Left ventricle myocardium superior (tissue), 1 donor: ENCODE data around the gene LRRC7. TPM values are rescaled to one million over a fixed set of nuclear protein-coding genes. Genes with fewer than 3 reads are reported as not detected.

ENCODE experiments used
- ATAC-seq: fragments of 200-7000 bp; cut with Tn5 transposase; one replicate; pipeline ENCODE4 v1.9.1; 2020; ENCODE audit warnings: mild to moderate bottlenecking, moderate library complexity
- DNase-seq: peaks from one replicate; pipeline ENCODE4 v3.0.0-alpha.2; 2020
- intact Hi-C: fragments of 100-400 bp; cut with micrococcal nuclease; formaldehyde crosslinking; loops from one replicate; pipeline ENCODE4 v1.11.0; 2022
- long read RNA-seq: library from polyadenylated mRNA; unstranded; transcript quantifications from one replicate; pipeline ENCODE4 v2.0.0, GENCODE V29; 2021
- total RNA-seq: library from RNA; stranded (reverse); fragmentation: NEBNext Ultra II Directional; extraction: Animal tissue kit (Norgen Biotek cat#: 25700); gene quantifications from one replicate; pipeline ENCODE4 v1.2.1, GENCODE V29; 2021
- donor health status: DM: no; HTN: yes; CAD: no; lungs with severe emphysema.

The LRRC7 gene
- total RNA-seq, result 3.0 TPM
- long read RNA-seq, partial matches to known transcripts, result 1 of 10 reads
- long read RNA-seq, other reads (novel, unspliced or antisense), result 6 of 10 reads

GRCh38 chr1:69567652-69568420 is at the start of gene LRRC7:
Gene LRRC7, plus strand, starts transcription at chr1:69567922. Its CDS starts 718 bp downstream, at chr1:69568640.
- ATAC-seq, result peak; percentile 72
- peak; percentile 36 for DNase-seq
- intact Hi-C loops, result no loop called here

- intact Hi-C loops, result no loop called here
- no peak for ATAC-seq
- DNase-seq, result no peak
Observed at GRCh38 chr1:69519006-69519405, 48.7 kb upstream of the LRRC7 start.

- intact Hi-C loops, result no loop called here
- DNase-seq (no peak), ATAC-seq (no peak)
Observed at GRCh38 chr1:69520326-69520725, 47.4 kb upstream of the LRRC7 start.

DNA sequence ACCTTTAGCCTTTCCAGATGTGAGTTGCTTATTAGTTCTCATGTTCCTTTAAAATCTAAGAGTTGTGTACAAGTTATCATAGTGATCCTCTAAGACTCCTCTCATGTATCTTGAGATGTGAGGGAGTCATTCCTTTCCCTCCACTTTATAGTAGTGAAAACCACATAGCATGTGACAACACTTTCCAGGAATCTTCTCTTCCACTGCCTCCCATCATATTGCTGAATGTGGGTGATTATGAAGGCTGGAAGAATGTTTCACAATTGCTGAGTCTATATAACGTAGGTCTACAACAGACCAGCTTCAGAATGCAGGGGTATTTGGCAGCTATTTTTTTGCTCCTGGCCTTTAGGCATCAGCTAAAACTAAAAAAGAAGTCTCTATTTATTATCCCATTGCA is 44.7 kb upstream of the LRRC7 start:
- intact Hi-C loops, result no loop called here
- no peak for ATAC-seq

DNA sequence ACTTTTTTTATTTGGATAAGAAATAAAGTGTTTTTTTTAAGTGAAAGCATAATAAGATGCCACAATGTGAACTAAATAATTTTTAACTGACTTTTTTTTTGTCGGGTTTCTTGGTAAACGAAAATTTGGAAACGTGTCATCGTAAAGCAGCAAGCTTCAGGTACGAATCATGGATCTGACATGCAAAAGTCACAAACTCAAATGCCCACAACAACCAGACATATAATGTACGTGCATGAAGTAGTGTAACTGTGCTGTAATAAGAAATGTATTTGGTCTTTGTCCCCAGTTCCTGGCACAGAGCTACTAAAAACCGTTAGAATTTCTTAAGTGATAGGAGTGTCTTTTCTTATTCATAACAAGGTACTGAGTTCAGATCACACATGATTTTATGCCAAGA is 44.3 kb upstream of the LRRC7 start:
- DNase-seq, result no peak
- intact Hi-C loops, result no loop called here
- no peak for ATAC-seq

More for the DNA sequence above, 44.7 kb upstream of the LRRC7 start:
- no peak for DNase-seq

DNA sequence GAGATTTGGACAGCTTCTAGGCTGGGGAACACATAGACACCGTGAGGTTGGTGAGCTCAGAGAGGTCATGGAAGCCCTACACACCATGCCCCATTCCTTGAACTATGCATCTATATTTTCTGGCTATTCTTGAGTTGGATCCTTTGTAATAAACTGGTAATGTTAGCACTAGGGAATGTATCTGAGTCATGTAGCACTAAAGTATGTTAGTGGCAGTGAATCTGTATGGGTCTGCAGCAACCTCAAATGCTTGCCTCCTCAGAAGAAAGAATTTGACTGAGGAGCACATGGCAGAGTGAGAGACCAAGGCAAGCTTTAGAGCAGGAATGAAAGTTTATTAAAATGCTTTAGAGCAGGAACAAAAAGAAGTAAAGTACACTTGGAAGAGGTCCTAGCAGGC is 43.7 kb upstream of the LRRC7 start:
- intact Hi-C loops, result no loop called here
- DNase-seq, result no peak
- no peak for ATAC-seq

DNA sequence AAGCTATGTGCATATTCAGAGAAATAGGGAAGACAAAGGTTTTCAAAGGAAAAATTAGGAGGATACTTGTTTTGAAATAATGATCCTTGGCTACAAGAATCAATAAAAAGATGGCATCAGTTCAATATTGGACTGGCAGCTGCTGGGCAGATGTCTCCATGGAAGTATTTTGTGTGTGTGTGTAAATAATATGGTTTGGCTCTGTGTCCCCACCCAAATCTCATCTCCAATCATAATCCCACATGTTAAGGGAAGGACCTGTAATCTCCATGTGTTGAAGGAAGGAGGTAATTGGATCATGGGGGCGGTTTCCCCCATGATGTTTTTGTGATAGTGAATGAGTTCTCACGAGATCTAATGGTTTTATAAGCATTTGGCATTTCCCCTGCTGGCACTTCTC is 40.4 kb upstream of the LRRC7 start:
- DNase-seq (no peak), ATAC-seq (no peak)
- intact Hi-C loops, result no loop called here

DNA sequence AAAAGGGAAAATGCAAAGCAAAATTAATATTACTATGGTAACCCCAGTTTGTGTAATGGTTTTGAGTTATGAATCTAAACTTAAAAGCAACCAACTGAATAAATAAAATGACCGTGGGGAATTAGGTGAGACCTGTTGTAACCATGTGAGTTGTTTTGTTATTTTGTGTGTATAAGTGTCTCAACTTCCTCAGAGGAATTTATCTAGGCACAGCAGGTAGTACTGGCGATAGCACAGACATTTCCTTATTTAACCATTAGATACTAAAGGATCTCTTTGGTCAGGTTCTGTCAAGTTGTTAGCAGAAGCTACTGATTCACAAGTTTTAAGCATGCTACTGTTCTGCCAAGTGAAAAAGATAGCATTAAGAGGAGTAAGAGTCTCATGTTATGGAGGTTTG is 39.3 kb upstream of the LRRC7 start:
- intact Hi-C loops, result no loop called here
- ATAC-seq (no peak), DNase-seq (no peak)

DNA sequence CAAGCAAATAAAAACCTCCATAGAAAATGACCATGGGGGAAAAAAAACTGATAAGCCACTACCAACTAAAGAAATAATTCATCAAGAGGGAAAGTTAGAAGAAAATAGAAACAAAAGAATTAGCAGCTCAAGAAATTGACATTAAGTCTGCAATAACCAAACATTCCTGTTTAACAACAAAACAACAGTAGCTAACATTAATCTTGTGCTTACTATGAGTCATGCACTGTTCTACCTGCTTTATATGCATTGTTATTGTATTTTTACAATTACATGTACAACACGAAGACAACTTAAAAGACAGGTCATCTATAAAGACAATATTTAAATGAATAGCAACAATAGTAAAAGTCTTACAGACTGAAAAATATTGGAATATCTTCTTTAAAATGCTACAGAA is 34.4 kb upstream of the LRRC7 start:
- intact Hi-C loops, result no loop called here
- ATAC-seq (no peak), DNase-seq (no peak)

DNA sequence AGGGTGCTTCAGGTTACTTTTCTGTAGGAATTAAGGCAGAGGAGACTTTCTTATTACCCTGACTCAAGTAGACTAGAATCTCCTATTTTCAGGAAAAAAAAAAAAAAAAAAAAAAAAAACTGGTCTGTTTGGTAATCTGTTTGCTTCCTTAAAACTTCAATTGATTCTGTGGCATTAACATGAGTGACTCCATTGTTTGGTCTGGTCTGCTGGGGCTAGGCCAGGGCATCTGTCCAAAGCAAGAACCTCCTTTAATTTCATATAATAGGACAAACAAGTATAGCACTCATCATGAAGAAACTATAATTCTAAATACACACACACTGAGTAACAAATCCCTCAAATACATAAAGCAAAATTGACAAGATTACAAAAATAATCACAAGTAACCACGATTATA is 32.9 kb upstream of the LRRC7 start:
- DNase-seq (no peak), ATAC-seq (no peak)
- intact Hi-C loops, result no loop called here

DNA sequence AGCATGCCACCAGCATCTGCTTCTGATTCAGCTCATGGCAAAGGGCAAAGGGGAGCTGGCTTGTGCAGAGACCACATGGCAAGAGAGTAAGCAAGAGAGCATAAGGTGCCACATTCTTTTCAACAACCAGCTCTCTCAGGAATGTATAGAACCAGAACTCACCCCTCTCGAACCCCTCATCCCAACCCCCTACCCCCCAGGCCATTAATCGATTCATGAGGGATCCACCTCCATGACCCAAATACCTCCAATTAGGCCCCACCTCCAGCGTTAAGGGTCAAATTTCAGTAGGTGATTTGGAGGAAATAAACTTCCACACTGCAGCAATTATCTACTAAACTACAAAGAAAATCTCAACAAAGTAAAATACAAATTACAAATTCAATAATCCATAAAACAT is 32.2 kb upstream of the LRRC7 start:
- intact Hi-C loops, result no loop called here
- DNase-seq, result no peak
- no peak for ATAC-seq

DNA sequence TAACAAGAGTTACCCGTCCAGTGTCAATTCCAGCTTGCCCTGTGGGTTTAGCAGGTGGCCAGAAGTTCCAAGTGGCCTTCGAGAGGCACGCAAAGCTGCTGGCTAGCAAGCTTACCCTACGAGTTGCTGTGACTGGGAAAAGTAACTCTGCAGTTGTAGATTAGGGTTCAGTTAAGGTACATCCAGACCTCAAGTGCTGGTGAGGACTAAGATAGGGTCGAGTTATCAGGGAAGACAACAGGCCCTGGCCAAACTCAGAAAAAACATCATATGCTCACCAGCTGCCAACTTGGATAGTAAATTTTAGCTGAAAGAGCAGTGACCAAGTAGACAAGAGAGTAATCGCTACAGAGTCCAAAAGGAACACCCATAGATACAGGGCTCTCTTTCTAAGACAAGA is 27.7 kb upstream of the LRRC7 start:
- intact Hi-C loops, result no loop called here
- no peak for ATAC-seq
- no peak for DNase-seq

DNA sequence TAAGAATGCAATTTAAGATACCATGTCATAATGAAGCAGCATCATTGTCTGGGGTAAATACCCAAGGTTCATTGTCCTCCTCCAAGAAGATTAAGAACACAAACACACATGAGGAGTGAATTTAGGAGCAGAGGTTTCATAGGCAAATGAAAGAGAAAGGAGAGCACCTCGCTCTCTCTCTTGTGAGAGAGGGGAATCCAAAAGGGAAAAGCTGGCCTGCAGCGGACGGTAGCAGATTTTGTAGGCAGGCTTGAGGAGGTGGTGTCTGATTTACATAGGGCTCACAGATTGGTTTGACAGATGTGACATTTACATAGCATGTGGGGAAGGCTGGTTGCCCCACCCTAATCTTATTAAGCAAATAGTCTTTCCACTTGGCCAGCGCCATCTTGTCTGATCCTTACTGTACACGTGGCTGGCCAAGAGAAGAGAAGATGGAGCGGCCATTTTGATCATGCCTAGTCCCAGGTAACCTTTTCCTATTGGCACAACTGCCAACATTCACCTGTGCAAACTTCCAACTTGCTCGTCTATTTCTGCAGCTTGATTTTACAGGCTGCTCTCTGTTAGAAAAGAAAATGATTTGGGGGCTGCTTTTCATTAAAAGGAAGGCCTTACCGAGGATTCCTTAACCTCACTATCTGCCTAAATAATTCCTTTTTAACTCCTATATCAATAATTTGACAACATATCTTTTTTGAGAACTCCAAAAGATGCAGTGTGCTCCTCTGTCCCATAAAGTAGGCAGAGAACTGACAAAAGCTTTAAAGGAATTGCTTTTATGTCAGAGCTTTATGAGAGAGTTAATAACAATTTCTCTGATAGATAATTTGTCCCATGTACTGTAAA is 16.0 kb upstream of the LRRC7 start:
- DNase-seq (no peak), ATAC-seq (no peak)
- intact Hi-C loops, result no loop called here

DNA sequence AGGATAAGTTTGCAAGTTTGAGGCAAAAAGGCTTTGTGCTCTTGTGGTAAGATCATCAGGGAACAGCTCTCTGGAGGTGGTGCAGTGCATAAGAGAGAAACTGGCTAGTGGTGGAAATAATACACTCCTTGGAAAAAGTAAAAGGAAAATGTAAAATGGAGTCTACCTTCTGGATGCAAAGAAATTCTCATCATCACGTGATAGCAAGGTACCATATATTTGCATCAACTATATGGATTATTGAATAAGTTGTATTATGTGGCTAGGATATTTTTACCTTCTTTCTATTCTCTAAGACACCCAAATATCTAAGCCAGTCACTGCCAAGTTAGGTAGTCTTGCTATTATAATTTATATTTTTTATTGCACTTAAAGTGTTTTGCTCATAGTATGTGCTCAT is 14.0 kb upstream of the LRRC7 start:
- ATAC-seq (no peak), DNase-seq (no peak)
- intact Hi-C loops, result no loop called here

DNA sequence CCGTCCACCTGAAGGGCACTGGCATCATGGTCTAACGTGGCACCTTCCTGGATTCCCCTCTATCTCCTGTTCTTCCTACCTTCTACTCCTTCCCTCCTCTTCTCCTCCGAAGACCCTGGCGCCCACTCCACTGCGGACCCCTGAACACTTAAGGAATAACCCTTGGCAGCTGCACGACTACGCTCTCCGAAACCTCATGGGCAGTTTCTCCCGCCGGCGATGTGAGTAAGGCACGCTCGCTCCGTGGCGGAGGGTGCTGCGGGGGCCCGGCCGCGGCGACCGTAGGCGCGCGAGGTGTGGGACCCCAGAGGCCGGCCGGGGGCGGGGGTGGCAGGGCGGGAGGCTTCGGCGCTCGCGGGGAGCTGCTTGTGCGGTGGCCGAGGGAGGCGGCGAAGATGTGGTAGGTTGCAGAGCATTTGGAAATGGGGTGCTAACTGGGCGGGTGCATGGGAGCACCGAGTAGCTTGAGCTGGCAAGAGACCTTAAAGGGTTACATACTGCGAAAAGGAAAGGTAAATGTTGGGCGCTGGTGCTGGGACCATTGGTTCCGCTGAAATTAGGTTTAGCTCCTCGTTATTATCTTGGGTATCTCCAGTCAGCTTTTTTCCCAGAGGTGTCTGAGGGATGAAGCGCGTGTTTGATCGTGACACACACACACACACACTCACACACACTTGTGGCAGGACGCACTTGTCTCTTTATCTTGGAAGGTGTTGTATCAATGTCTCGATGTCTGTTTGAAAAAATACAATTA is 876 bp downstream of the LRRC7 start:
- ATAC-seq (no peak), DNase-seq (no peak)
- intact Hi-C loops, result no loop called here

GRCh38 chr1:69569175-69569541 is 1.4 kb downstream of the LRRC7 start:
- DNase-seq (no peak), ATAC-seq (no peak)

DNA sequence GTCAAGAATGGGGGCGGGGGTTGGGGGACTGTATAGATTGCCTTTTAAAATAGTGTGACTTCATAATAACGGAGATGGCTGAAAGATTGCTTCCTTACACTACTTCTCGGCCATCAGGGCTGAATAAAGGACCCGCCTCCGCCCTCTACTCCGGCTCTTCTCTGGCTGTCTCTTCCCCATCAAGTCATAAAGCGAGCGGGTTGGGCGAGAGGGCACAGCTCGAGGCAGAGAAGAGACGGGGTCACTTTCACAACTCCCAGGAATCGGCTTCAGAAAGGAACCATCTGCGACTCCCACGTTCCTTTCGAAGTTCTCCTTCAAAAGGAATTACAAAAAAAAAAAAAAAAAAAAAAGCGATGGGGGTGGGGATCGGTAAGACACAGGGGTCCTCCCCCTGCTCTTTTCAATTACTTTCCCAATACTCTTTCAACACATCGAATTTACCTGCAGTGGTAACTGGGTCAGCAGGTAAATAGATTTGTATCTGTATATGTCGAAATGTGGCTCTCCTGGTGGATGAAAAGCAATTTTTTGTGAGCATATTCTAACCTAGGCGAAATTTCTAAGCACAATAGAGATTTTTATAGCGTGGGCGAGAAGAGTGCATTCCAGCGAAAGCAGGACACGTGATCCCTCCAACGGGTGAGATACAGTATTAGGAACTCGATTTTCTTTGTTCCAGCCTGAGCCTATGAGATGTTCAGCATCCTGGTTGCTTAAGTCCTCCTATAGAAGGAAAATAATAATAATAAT is 2.0 kb downstream of the LRRC7 start:
- ATAC-seq (no peak), DNase-seq (no peak)
- intact Hi-C loops, result no loop called here

More at GRCh38 chr1:69569175-69569541, 1.4 kb downstream of the LRRC7 start:
- intact Hi-C loops, result no loop called here

DNA sequence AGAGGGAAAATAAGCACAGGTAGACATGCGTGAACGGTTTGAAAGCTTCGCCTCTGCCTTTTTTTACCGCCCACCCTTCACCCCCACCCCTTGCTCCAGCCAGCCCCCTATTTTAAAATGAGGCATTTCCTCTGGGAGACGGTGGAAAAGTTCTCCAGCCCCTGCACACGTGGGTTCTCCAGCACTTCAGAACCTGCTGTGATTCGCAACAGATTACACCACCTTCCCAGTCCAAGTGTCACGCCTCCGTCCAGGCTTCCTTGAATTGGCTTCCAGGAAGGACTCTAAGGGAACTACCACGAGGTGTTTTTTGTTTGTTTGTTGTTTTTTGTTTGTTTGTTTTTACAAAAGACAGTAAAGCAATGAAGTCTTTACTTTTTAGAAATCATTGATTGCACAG is 2.6 kb downstream of the LRRC7 start:
- intact Hi-C loops, result no loop called here

DNA sequence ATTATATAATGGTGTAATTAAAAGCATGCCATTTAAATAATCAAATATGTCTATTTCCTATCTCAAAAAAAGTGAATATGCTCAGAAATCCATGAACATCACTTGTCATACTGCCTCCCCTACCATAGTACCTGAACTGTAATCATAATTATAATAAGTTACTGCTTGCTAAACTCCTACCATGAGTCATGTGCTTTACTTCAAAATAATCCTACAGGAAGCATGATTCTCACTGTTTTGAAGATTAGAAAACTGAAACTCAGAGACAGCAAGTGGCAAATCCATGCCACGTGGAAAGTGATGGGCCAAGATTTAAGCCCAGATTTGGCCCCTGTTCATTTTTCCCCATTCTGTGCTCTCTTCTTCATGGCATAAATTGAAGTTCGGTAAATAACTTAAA is 5.2 kb downstream of the LRRC7 start:
- intact Hi-C loops, result no loop called here
- no peak for ATAC-seq
- DNase-seq, result no peak

More for the DNA sequence above, 2.6 kb downstream of the LRRC7 start:
- ATAC-seq (no peak), DNase-seq (no peak)
